Stimulated activated CD4-positive, alpha-beta T cell treated with anti-CD3 and anti-CD28 coated beads, Interleukin-2, amount 100 ng/mL, for 4 hours (primary cell): ENCODE measurements around the gene BRPF3.

ENCODE experiments used
- DNase-seq: peaks from one replicate; pipeline ENCODE4 v3.0.0-alpha.2; 2020; ENCODE audit warnings: low read depth

Gene BRPF3

GRCh38 chr6:36269834-36270705, 73.5 kb downstream of the BRPF3 start, which contains the start of gene PNPLA1:
TSS of gene PNPLA1 (plus strand) at chr6:36270060. CDS start at chr6:36270460, 400 bp downstream.
- no peak for DNase-seq

GRCh38 chr6:36272234-36272633, 75.7 kb downstream of the BRPF3 start:
- DNase-seq = no peak

GRCh38 chr6:36273067-36273466, 76.5 kb downstream of the BRPF3 start:
- DNase-seq = no peak

DNA sequence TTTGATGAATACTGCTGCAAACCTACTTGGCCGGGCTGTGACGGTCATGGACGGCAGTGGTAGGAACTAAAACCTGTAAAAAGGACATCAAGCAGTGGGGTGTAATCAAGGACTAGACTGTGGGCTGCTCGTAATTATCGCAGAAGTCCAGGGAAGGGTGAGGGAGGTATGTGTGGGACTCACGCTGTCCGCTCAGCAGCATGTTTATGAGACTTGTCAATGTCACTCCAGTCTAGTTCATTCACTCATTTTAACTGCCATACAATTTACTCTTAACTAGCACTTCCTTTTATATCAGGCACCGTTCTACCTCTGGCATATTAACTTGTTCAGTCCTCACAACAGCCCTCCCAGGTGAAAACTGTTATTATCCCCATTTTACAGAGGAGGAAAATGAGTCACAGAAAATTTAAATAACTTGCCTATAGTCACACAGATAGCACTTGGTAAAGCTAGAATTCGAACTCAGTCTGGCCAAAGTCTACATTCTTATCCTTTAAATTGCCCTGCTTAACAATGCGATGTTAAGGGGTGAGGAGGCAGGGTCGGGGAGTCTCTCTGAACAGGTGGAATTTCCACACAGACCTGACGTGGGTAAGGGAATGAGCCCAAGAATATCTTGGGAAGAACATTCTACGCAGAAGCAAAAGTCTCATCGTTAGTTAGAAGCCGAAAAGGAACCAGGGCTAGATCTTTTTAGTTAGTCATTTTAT, 77.4 kb downstream of the BRPF3 start:
- DNase-seq = no peak

- no peak for DNase-seq
Measured at GRCh38 chr6:36276581-36277536, 80.3 kb downstream of the BRPF3 start.

DNA sequence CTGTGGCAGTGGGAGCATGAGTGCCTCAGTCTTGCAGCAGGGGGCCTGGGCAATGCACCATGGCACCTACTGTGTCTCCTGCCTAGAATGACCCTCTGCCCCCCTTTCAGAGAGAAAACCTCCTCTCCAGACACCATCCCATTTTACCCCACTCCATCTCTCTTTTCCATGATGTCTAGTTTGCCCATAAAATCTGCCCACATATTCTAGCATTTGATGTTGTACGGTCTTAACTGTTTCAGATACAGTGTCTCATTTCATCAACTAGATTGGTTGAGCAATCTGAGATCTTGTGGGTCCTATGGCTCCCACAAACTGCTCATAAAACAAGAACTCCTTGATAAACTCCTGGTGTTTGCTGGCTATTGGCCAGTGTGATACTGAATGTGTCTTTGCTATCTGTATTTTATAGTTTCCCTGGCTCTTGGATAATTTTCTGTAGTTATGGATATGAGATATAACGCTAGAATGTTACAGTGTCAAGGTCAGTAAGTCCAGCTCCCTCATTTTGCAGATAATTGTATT, 81.5 kb downstream of the BRPF3 start:
- no peak for DNase-seq

- no peak for DNase-seq
Measured at GRCh38 chr6:36280467-36280866, 83.9 kb downstream of the BRPF3 start.

GRCh38 chr6:36280983-36281382, 84.4 kb downstream of the BRPF3 start:
- DNase-seq = no peak
